Neural cell (in vitro differentiated cells): ENCODE data around the gene EPS8. TPM values are rescaled to one million over a fixed set of nuclear protein-coding genes. Genes with fewer than 3 reads are reported as not detected.

Experiments
- H2AFZ ChIP-seq: fragments of 200-600, 300-800 bp; sonication (generic), shearing (Covaris generic); 2 replicates; pipeline ENCODE4 v1.6.0; 2014; ENCODE audit warnings: low read depth, mild to moderate bottlenecking, antibody characterized with exemption, low read length, moderate library complexity
- H3F3A ChIP-seq: fragments of 200-600 bp; shearing (Covaris generic); 2 replicates; pipeline ENCODE4 v1.6.1; 2016; ENCODE audit warnings: mild to moderate bottlenecking, moderate library complexity, mixed read lengths, antibody characterized with exemption, low read length; ENCODE audit not compliant: insufficient read depth, poor library complexity, severe bottlenecking
- H3K27ac ChIP-seq: fragments of 200-600, 300-800 bp; sonication (generic), shearing (Covaris generic); 2 replicates; pipeline ENCODE4 v1.5.1; 2014; ENCODE audit warnings: mild to moderate bottlenecking, low read length, moderate library complexity
- H3K27me3 ChIP-seq: fragments of 300-800, 200-600 bp; sonication (generic), shearing (Covaris generic); 2 replicates; pipeline ENCODE4 v1.6.0; 2014; ENCODE audit warnings: mild to moderate bottlenecking, low read depth, low read length, moderate library complexity; ENCODE audit not compliant: insufficient read depth
- H3K36me3 ChIP-seq: fragments of 300-800, 200-600 bp; sonication (generic), shearing (Covaris generic); 2 replicates; pipeline ENCODE4 v1.5.1; 2014; ENCODE audit warnings: mild to moderate bottlenecking, antibody characterized with exemption, low read length, moderate library complexity; ENCODE audit not compliant: insufficient read depth
- H3K4me2 ChIP-seq: fragments of 300-800, 200-600 bp; sonication (generic), shearing (Covaris generic); 2 replicates; pipeline ENCODE4 v1.6.0; 2014; ENCODE audit warnings: mild to moderate bottlenecking, low read length
- H3K4me3 ChIP-seq: fragments of 300-800, 200-600 bp; sonication (generic), shearing (Covaris generic); 2 replicates; pipeline ENCODE4 v1.5.1; 2014; ENCODE audit warnings: mild to moderate bottlenecking, low read length, moderate library complexity
- H3K79me2 ChIP-seq: fragments of 200-600 bp; shearing (Covaris generic); replicated peaks from 2 replicates; pipeline ENCODE4 v1.6.0; 2014; ENCODE audit warnings: mild to moderate bottlenecking, low read length, moderate library complexity; ENCODE audit not compliant: insufficient read depth
- H3K9ac ChIP-seq: fragments of 300-800, 200-600 bp; sonication (generic), shearing (Covaris generic); 2 replicates; pipeline ENCODE4 v1.6.1; 2016; ENCODE audit warnings: mild to moderate bottlenecking, low read length, mixed read lengths
- H3K9me2 ChIP-seq: fragments of 200-600 bp; shearing (Covaris generic); 2 replicates; pipeline ENCODE4 v1.6.1; 2016; ENCODE audit warnings: mild to moderate bottlenecking, low read length, mixed read lengths; ENCODE audit not compliant: insufficient read depth
- H3K9me3 ChIP-seq: fragments of 200-600, 300-800 bp; sonication (generic), shearing (Covaris generic); 2 replicates; pipeline ENCODE4 v1.6.1; 2016; ENCODE audit warnings: mild to moderate bottlenecking, mixed run types, low read length, moderate library complexity, mixed read lengths
- H4K20me1 ChIP-seq: fragments of 200-600 bp; shearing (Covaris generic); 2 replicates; pipeline ENCODE4 v1.6.1; 2016; ENCODE audit warnings: mild to moderate bottlenecking, mixed run types; ENCODE audit not compliant: insufficient read depth
- CTCF ChIP-seq: fragments of 450-650 bp; IDR thresholded peaks from 2 replicates; pipeline ENCODE4 v1.5.1; 2014; ENCODE audit warnings: antibody characterized with exemption, mild to moderate bottlenecking, moderate library complexity; ENCODE audit not compliant: poor library complexity, severe bottlenecking
- EP300 ChIP-seq: fragments of 450-650 bp; conservative IDR thresholded peaks from 2 replicates; pipeline ENCODE4 v1.6.1; 2014; ENCODE audit warnings: antibody characterized with exemption, mild to moderate bottlenecking, moderate library complexity; ENCODE audit not compliant: poor library complexity, severe bottlenecking
- EZH2 ChIP-seq: fragments of 200-600, 300-800 bp; shearing (Covaris generic), sonication (generic); IDR thresholded peaks from 2 replicates; pipeline ENCODE4 v1.6.1; 2014; ENCODE audit warnings: antibody characterized with exemption, low read length, borderline replicate concordance, mild to moderate bottlenecking; ENCODE audit not compliant: insufficient read depth, poor library complexity, severe bottlenecking
- MXI1 ChIP-seq: fragments of 450-650 bp; conservative IDR thresholded peaks from 2 replicates; pipeline ENCODE4 v1.6.1; 2014; ENCODE audit warnings: antibody characterized with exemption, mild to moderate bottlenecking; ENCODE audit not compliant: poor library complexity, severe bottlenecking
- POLR2AphosphoS5 ChIP-seq: IDR thresholded peaks from 2 replicates; pipeline ENCODE4 v1.6.1; 2012
- RAD21 ChIP-seq: fragments of 450-650 bp; conservative IDR thresholded peaks from 2 replicates; pipeline ENCODE4 v1.6.1; 2014; ENCODE audit warnings: antibody characterized with exemption, mild to moderate bottlenecking, moderate library complexity
- REST ChIP-seq: IDR thresholded peaks from 2 replicates; pipeline ENCODE4 v1.6.1; 2012; ENCODE audit warnings: borderline replicate concordance
- SMC3 ChIP-seq: fragments of 450-650 bp; conservative IDR thresholded peaks from 2 replicates; pipeline ENCODE4 v1.6.1; 2014; ENCODE audit warnings: antibody characterized with exemption, mild to moderate bottlenecking, moderate library complexity; ENCODE audit not compliant: poor library complexity
- TAF1 ChIP-seq: IDR thresholded peaks from 2 replicates; pipeline ENCODE4 v1.6.1; 2012; ENCODE audit warnings: low read depth
- polyA plus RNA-seq: library from polyadenylated mRNA; depleted of rRNA; stranded (reverse); fragments of >200 nt; gene quantifications from 2 replicates; pipeline ENCODE4 v1.2.3, GENCODE V29; 2014

EPS8 gene
- polyA plus RNA-seq, 1 donor from 2014 or later: 12.2 TPM

DNA sequence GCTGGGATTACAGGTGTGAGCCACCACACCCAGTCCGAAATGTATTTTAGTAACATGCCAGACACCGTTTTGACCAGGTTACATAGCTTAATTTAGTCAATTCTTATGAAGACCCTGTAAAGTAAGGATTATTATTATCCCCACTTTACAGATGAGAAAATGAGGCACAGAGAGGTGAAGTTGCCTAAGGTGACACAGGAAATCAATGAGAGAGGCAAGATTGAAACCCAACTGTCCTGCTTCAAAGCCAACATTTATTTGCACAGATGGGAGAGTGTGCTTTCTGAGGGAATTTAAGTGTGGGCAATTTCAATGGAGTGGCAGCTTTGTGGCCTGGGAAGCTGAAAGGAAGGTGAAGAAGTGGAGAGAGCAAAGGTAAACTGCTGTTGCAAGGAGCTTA, 19.1 kb upstream of the EPS8 start:
- TF ChIP-seq EP300: no peak
- TF ChIP-seq MXI1: no peak
- no peak for TF ChIP-seq POLR2AphosphoS5
- no peak for TF ChIP-seq REST
- no peak for TF ChIP-seq EZH2
- no peak for TF ChIP-seq SMC3
- TF ChIP-seq TAF1: no peak
- TF ChIP-seq RAD21: no peak
- TF ChIP-seq CTCF: no peak
- H2AFZ ChIP-seq: no peak overlapping the region

GRCh38 chr12:15806826-15807225, 17.6 kb upstream of the EPS8 start:
- Histone ChIP-seq H3K4me2 (no peak overlapping the region), H3K79me2 (no peaks in the 10 kb centered on the region), H2AFZ (no peak overlapping the region), H3K27ac (no peak overlapping the region), H4K20me1 (no peaks in the 10 kb centered on the region), H3K9ac (no peak overlapping the region), H3F3A (no peaks in the 10 kb centered on the region), H3K4me3 (no peak overlapping the region), H3K9me3 (no peaks in the 10 kb centered on the region), H3K27me3 (no peaks in the 10 kb centered on the region), H3K36me3 (no peaks in the 10 kb centered on the region), H3K9me2 (no peaks in the 10 kb centered on the region)
- no peak for TF ChIP-seq REST
- no peak for TF ChIP-seq MXI1
- TF ChIP-seq TAF1: no peak

More for the DNA sequence above, 19.1 kb upstream of the EPS8 start:
- no peaks in the 10 kb centered on the region for H3F3A ChIP-seq
- H3K27ac ChIP-seq: no peak overlapping the region
- H3K9ac ChIP-seq: no peak overlapping the region
- no peaks in the 10 kb centered on the region for H3K79me2 ChIP-seq
- H4K20me1 ChIP-seq: no peaks in the 10 kb centered on the region
- H3K9me2 ChIP-seq: no peaks in the 10 kb centered on the region
- no peaks in the 10 kb centered on the region for H3K27me3 ChIP-seq
- no peak overlapping the region for H3K4me2 ChIP-seq
- no peaks in the 10 kb centered on the region for H3K36me3 ChIP-seq
- no peaks in the 10 kb centered on the region for H3K9me3 ChIP-seq
- H3K4me3 ChIP-seq: no peak overlapping the region
